Small intestine (tissue), 16 donors: ENCODE data around the gene HMGCR. TPM values are rescaled to one million over a fixed set of nuclear protein-coding genes. Genes with fewer than 3 reads are reported as not detected.
"Not testable (repeated sequence)": the region's sequence is repeated elsewhere in the genome, so short reads cannot be mapped to it uniquely, and the experiment has no call there.

ENCODE experiments used
- DNase-seq, 2 donors: peaks; one replicate each; pipeline versions ENCODE4 v3.0.0 to v3.0.0-alpha.2; 2013
- FAIRE-seq: peaks from 2 replicates; lab custom pipeline; 2012; peaks lifted over from hg19 to GRCh38; lab: Jason Lieb, UNC
- H3K27ac ChIP-seq, 3 donors: one replicate each; pipeline ENCODE4 v1.5.1; 2013; ENCODE audit warnings: low read length in 2 of 3, mild to moderate bottlenecking in 2 of 3, control low read depth in 1 of 3, inconsistent platforms in 1 of 3, low read depth in 1 of 3, moderate library complexity in 1 of 3
- H3K27me3 ChIP-seq, 3 donors: one replicate each; pipeline ENCODE4 v1.6.1; 2013; ENCODE audit warnings: low read length in 3 of 3, inconsistent platforms in 1 of 3; ENCODE audit not compliant: control insufficient read depth in 3 of 3, insufficient read depth in 3 of 3
- H3K36me3 ChIP-seq, 3 donors: one replicate each; pipeline ENCODE4 v1.6.1; 2013; ENCODE audit warnings: low read length in 3 of 3, inconsistent platforms in 1 of 3, low read depth in 1 of 3, mild to moderate bottlenecking in 1 of 3, moderate library complexity in 1 of 3; ENCODE audit not compliant: control insufficient read depth in 3 of 3, insufficient read depth in 2 of 3
- H3K4me1 ChIP-seq, 3 donors: one replicate each; pipeline ENCODE4 v1.6.1; 2013; ENCODE audit warnings: low read length in 2 of 3, inconsistent platforms in 1 of 3, low read depth in 1 of 3, mild to moderate bottlenecking in 1 of 3, moderate library complexity in 1 of 3; ENCODE audit not compliant: control insufficient read depth in 3 of 3, insufficient read depth in 2 of 3
- H3K4me3 ChIP-seq, 3 donors: one replicate each; pipeline ENCODE4 v1.5.1; 2013; ENCODE audit warnings: low read length in 3 of 3, control low read depth in 1 of 3, inconsistent platforms in 1 of 3, low read depth in 1 of 3, mild to moderate bottlenecking in 1 of 3, moderate library complexity in 1 of 3
- H3K9me3 ChIP-seq, 2 donors: one replicate each; pipeline ENCODE4 v1.6.1; 2013; ENCODE audit warnings: low read depth in 1 of 2, low read length in 1 of 2; ENCODE audit not compliant: control insufficient read depth in 2 of 2, insufficient read depth in 1 of 2
- WGBS, 3 donors: extraction: QIAGEN DNeasy Blood & Tissue Kit; methylation state at CpG; one replicate each; pipeline ENCODE4 v1.1.7; 2013; 5-methylcytosine and 5-hydroxymethylcytosine counted together
- long read RNA-seq, 10 donors: transcript quantifications; one replicate each; lab custom pipeline, GENCODE V29; 2026
- polyA plus RNA-seq, 4 donors: library from polyadenylated mRNA; stranded (reverse) in 3 of 4; unstranded in 1 of 4; fragments of 200-250 nt in 3 of 4; fragments of 120-200 nt in 1 of 4; gene quantifications; one replicate each; pipeline versions ENCODE4 v1.2.1 to v1.2.3, GENCODE V29; 2013
- donor health status: healthy with polysubstance abuse.
- donor health status: control.
- donor health status: control.
- donor health status: Bipolar disorder and iron deficiency.
- donor health status: healthy.

HMGCR gene
- 10 to 100 TPM in 2 of 4 donors, 1 to 10 TPM in 2; 3.8 to 54.3 (median 29.3) TPM for polyA plus RNA-seq
- long read RNA-seq, donor 1, full-length matches to known transcripts: 20 of 26 reads
- long read RNA-seq, donor 1, partial matches to known transcripts: 6 of 26 reads
- long read RNA-seq, donor 1, other reads (novel, unspliced or antisense): 0 of 26 reads
- long read RNA-seq, donor 2, full-length matches to known transcripts: 6 of 17 reads
- long read RNA-seq, donor 2, partial matches to known transcripts: 11 of 17 reads
- long read RNA-seq, donor 2, other reads (novel, unspliced or antisense): 0 of 17 reads
- long read RNA-seq, donor 3, full-length matches to known transcripts: 9 of 9 reads
- long read RNA-seq, donor 3, partial matches to known transcripts: 0 of 9 reads
- long read RNA-seq, donor 3, other reads (novel, unspliced or antisense): 0 of 9 reads
- long read RNA-seq, donor 4: 0 reads
- long read RNA-seq, donor 5, partial matches to known transcripts: 0 of 2 reads
- long read RNA-seq, donor 5, other reads (novel, unspliced or antisense): 0 of 2 reads
- long read RNA-seq, donor 6, full-length matches to known transcripts: 15 of 15 reads
- long read RNA-seq, donor 6, partial matches to known transcripts: 0 of 15 reads
- long read RNA-seq, donor 6, other reads (novel, unspliced or antisense): 0 of 15 reads
- long read RNA-seq, donor 7, full-length matches to known transcripts: 5 of 5 reads
- long read RNA-seq, donor 7, partial matches to known transcripts: 0 of 5 reads
- long read RNA-seq, donor 7, other reads (novel, unspliced or antisense): 0 of 5 reads
- long read RNA-seq, donor 8: 0 reads
- long read RNA-seq, donor 9, partial matches to known transcripts: 0 of 2 reads
- long read RNA-seq, donor 9, other reads (novel, unspliced or antisense): 0 of 2 reads
- long read RNA-seq, donor 10, full-length matches to known transcripts: 13 of 19 reads
- long read RNA-seq, donor 10, partial matches to known transcripts: 6 of 19 reads
- long read RNA-seq, donor 10, other reads (novel, unspliced or antisense): 0 of 19 reads

DNA sequence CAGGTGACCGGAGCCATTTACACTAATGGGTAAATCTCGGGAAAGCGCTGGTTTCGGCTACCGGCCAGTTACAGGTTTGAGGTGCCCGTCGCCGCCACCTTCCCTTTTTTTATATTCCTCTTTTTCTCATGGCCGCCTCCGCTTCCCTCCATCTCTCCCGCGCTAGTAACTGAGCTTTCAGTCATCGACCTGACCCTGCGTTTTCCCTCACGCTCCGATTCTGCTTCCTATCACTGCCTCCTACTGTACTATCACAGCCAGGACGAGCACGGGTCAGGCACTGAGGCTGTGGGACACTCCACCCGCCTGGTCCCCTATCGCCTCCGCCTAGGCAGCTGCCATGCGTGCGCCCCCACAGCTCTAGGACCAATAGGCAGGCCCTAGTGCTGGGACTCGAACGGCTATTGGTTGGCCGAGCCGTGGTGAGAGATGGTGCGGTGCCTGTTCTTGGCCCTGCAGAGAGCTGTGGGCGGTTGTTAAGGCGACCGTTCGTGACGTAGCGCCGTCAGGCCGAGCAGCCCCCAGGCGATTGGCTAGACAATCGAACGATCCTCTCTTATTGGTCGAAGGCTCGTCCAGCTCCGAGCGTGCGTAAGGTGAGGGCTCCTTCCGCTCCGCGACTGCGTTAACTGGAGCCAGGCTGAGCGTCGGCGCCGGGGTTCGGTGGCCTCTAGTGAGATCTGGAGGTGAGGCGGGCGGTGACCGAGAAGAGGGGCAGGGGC, at the start of gene HMGCR:
Gene HMGCR (plus strand): TSS at position 606 of the 722 bp plus-strand sequence. CDS start 5,386 bp downstream, outside the sequence.
- Histone ChIP-seq H3K9me3 (no peaks in the 10 kb centered on the region), H3K27me3 (no peaks in the 10 kb centered on the region), H3K36me3 (no peaks in the 10 kb centered on the region), H3K27ac (peak within 1 kb of the TSS; percentile 75 to 94 (median 91)), H3K4me1 (peaks cover 2 to 7% (median 4%) of the 10 kb centered on the region in 3 donors), H3K4me3 (peak within 1 kb of the TSS; percentile 82 to 99 (median 96))
- WGBS, 3 donors: 0 to 1% (median 0%) methylated on average over 50 to 56 of the region's 56 CpGs
- FAIRE-seq (no peak), DNase-seq (peak; percentile 99 to 100)

DNA sequence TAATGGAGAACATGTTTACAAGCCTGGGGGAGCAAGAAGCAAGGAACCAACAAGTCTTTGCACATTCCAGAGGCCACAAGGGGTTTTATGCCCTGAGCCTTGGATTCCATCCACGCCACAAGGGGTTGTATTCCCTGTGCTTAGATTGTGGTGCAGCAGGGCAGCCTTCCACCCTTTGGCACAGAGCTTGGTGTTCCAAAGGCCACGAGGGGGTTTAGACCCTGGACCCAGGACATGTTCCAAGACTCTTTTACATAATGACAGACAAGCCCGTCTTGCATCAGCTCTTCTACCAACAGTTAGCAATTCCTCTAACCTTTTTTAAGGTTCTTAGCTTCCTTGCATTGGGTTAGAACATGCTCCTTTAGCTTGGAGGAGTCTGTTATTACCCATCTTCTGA, 45.2 kb upstream of the HMGCR start:
- not testable (repeated sequence) for H3K4me3 ChIP-seq, H3K27ac ChIP-seq, DNase-seq, FAIRE-seq, H3K27me3 ChIP-seq, H3K4me1 ChIP-seq, H3K36me3 ChIP-seq
- 56 to 64% (median 56%) methylated on average over 3 of the region's 3 CpGs for WGBS, 3 donors
- H3K9me3 ChIP-seq: peaks cover 0 to 16% of the 10 kb centered on the region in 2 donors

DNA sequence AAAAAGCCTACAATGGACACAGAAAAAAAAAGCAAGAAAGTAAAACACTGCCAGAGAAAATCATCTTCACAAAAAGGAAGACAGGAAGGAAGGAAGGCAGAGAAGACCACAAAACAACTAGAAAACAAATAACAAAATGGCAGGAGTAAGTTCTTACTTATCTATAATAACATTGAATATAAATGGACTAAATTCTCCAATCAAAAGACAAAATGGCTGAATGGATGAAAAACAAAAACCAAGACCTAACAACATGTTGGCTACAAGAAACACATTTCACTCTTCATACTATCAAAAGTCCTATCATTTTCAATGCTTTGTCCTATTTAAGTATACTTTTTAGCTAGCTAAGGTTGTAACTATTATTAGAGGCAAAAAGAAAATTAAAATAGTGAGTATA, 36.9 kb upstream of the HMGCR start:
- Histone ChIP-seq H3K9me3 (no peaks in the 10 kb centered on the region), H3K4me3 (no peak overlapping the region), H3K27me3 (no peaks in the 10 kb centered on the region), H3K4me1 (no peaks in the 10 kb centered on the region), H3K36me3 (no peaks in the 10 kb centered on the region), H3K27ac (no peak overlapping the region)
- FAIRE-seq: no peak
- DNase-seq: no peak

DNA sequence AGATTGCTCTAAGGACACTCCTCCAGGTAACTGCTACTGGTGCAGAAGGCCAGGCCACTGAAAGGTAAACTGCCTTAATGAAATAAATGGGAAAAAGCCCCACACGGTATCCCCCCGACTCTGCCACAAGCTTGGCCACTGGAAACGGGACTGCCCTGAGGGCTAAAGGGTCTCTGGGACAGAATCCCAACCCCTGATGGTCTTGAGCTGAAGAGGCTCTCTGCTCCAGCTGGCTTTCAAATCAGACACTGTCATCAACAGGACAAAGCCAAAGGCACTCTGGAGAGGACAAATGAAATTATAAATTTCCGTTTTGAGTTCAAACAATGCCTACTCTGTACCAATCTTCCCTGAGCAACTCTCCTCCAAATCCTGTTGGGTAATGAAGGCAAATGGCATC, 33.6 kb upstream of the HMGCR start:
- H3K4me1 ChIP-seq: no peaks in the 10 kb centered on the region
- DNase-seq (no peak), FAIRE-seq (no peak)
- no peaks in the 10 kb centered on the region for H3K9me3 ChIP-seq
- no peak overlapping the region for H3K4me3 ChIP-seq
- H3K27ac ChIP-seq: no peak overlapping the region
- no peaks in the 10 kb centered on the region for H3K36me3 ChIP-seq
- WGBS, 3 donors: 82 to 94% (median 83%) methylated on average over 4 of the region's 4 CpGs
- H3K27me3 ChIP-seq: no peaks in the 10 kb centered on the region

- not testable (repeated sequence) for H3K27me3 ChIP-seq, DNase-seq, H3K36me3 ChIP-seq, H3K9me3 ChIP-seq, H3K4me1 ChIP-seq, H3K27ac ChIP-seq, FAIRE-seq, H3K4me3 ChIP-seq
- WGBS, 3 donors: 86 to 92% (median 90%) methylated on average over 11 of the region's 11 CpGs
Measured at GRCh38 chr5:75304486-75304885, 32.5 kb upstream of the HMGCR start.

- Histone ChIP-seq H3K9me3 (no peaks in the 10 kb centered on the region), H3K27me3 (no peaks in the 10 kb centered on the region), H3K36me3 (no peaks in the 10 kb centered on the region), H3K27ac (no peak overlapping the region), H3K4me3 (no peak overlapping the region), H3K4me1 (no peaks in the 10 kb centered on the region)
- DNase-seq (no peak), FAIRE-seq (no peak)
- WGBS, 3 donors: 95 to 100% (median 96%) methylated on average over 1 of the region's 1 CpG
Measured at GRCh38 chr5:75306746-75307145, 30.3 kb upstream of the HMGCR start.

DNA sequence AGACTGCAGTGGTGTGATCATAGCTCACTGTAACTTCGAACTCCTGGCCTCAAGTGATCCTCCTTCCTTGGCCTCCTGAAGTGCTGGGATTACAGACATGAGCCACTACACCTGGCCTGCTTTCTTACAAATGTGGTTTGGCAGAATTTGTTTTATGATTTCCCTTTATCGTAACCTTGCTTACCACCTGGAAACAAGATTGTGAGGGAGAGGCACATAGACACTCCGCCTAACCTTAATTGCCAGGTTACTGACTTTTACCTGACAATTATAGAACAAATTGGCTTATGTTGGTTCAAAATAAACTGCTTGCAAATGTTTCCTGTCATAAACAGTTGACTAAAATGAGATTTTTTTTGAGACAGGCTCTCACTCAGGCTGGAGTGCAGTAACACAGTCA, 26.8 kb upstream of the HMGCR start:
- no peaks in the 10 kb centered on the region for H3K9me3 ChIP-seq
- no peaks in the 10 kb centered on the region for H3K27me3 ChIP-seq
- WGBS, 3 donors: 30 to 68% (median 51%) methylated on average over 3 of the region's 3 CpGs
- DNase-seq (no peak), FAIRE-seq (no peak)
- H3K36me3 ChIP-seq: no peaks in the 10 kb centered on the region
- H3K4me1 ChIP-seq: no peaks in the 10 kb centered on the region
- no peak overlapping the region for H3K4me3 ChIP-seq
- H3K27ac ChIP-seq: no peak overlapping the region

DNA sequence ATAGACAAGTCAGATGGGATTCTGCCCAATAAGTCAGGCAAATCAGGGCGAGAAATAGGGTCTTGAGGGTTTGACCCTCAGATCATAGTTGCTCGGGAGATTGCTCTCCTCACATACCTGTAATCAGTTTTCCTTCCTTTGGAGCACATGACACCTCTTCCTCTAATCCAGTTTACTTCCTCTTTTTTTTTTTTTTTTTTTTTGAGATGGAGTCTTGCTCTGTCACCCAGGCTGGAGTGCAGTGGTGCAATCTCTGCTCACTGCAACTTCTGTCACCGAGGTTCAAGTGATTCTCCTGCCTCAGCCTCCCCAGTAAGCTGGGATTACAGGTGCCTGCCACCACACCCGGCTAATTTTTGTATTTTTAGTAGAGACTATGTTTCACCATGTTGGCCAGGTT, 17.9 kb upstream of the HMGCR start:
- not testable (repeated sequence) for H3K27ac ChIP-seq

More for the DNA sequence above, 17.9 kb upstream of the HMGCR start:
- WGBS, 3 donors: 73 to 88% (median 82%) methylated on average over 4 of the region's 4 CpGs
- H3K4me1 ChIP-seq, FAIRE-seq, H3K27me3 ChIP-seq, H3K36me3 ChIP-seq, H3K9me3 ChIP-seq, DNase-seq, H3K4me3 ChIP-seq: not testable (repeated sequence)
